ENCODE measurements around the gene SPOP.

The SPOP gene

GRCh38 chr17:49635121-49635520, 42.8 kb downstream of the SPOP start:
- in situ Hi-C loops (cut with HindIII; ENCODE audit: low pct_unique_long_range_greater_than_20kb, low sequenced_read_pairs) = no loop called here
- no peak for TF ChIP-seq JUND (IDR thresholded peaks at IDR 0.05; ENCODE audit: low read depth)
- no peak for DNase-seq (ENCODE audit: low read depth in 1 of 2, low spot score in 1 of 2)

GRCh38 chr17:49634485-49634860, 43.4 kb downstream of the SPOP start:
- no peak for DNase-seq (ENCODE audit: low read depth in 1 of 2, low spot score in 1 of 2)
- in situ Hi-C loops (cut with HindIII; ENCODE audit: low pct_unique_long_range_greater_than_20kb, low sequenced_read_pairs) = no loop called here
- TF ChIP-seq JUND (IDR thresholded peaks at IDR 0.05; ENCODE audit: low read depth) = no peak

- in situ Hi-C loops (cut with HindIII; ENCODE audit: low pct_unique_long_range_greater_than_20kb, low sequenced_read_pairs) = no loop called here
- DNase-seq (ENCODE audit: low read depth in 1 of 2, low spot score in 1 of 2) = no peak
- TF ChIP-seq JUND (IDR thresholded peaks at IDR 0.05; ENCODE audit: low read depth) = no peak
These were observed 44.0 kb downstream of the SPOP start for GRCh38 chr17:49633762-49634484.

- no peak for TF ChIP-seq JUND (IDR thresholded peaks at IDR 0.05; ENCODE audit: low read depth)
- in situ Hi-C loops (cut with HindIII; ENCODE audit: low pct_unique_long_range_greater_than_20kb, low sequenced_read_pairs) = no loop called here
- no peak for DNase-seq (ENCODE audit: low read depth in 1 of 2, low spot score in 1 of 2)
These were observed 44.6 kb downstream of the SPOP start for GRCh38 chr17:49633250-49633649.

GRCh38 chr17:49632201-49632600, 45.7 kb downstream of the SPOP start:
- no peak for TF ChIP-seq JUND (IDR thresholded peaks at IDR 0.05; ENCODE audit: low read depth)
- in situ Hi-C loops (cut with HindIII; ENCODE audit: low pct_unique_long_range_greater_than_20kb, low sequenced_read_pairs) = no loop called here
- DNase-seq (ENCODE audit: low read depth in 1 of 2, low spot score in 1 of 2) = no peak

- in situ Hi-C loops (cut with HindIII; ENCODE audit: low pct_unique_long_range_greater_than_20kb, low sequenced_read_pairs) = no loop called here
- no peak for DNase-seq (ENCODE audit: low read depth in 1 of 2, low spot score in 1 of 2)
- no peak for TF ChIP-seq JUND (IDR thresholded peaks at IDR 0.05; ENCODE audit: low read depth)
These were observed 46.4 kb downstream of the SPOP start for GRCh38 chr17:49631496-49631895.

GRCh38 chr17:49630113-49630900, 47.6 kb downstream of the SPOP start:
- peak in 1 of 2 experiments; percentile 72 for DNase-seq (ENCODE audit: low read depth in 1 of 2, low spot score in 1 of 2)
- in situ Hi-C loops (cut with HindIII; ENCODE audit: low pct_unique_long_range_greater_than_20kb, low sequenced_read_pairs) = no loop called here
- no peak for TF ChIP-seq JUND (IDR thresholded peaks at IDR 0.05; ENCODE audit: low read depth)

GRCh38 chr17:49629447-49629846, 48.5 kb downstream of the SPOP start:
- DNase-seq (ENCODE audit: low read depth in 1 of 2, low spot score in 1 of 2) = no peak
- in situ Hi-C loops (cut with HindIII; ENCODE audit: low pct_unique_long_range_greater_than_20kb, low sequenced_read_pairs) = no loop called here
- no peak for TF ChIP-seq JUND (IDR thresholded peaks at IDR 0.05; ENCODE audit: low read depth)

GRCh38 chr17:49624896-49625295, 53.0 kb downstream of the SPOP start:
- TF ChIP-seq JUND (IDR thresholded peaks at IDR 0.05; ENCODE audit: low read depth) = no peak
- DNase-seq (ENCODE audit: low read depth in 1 of 2, low spot score in 1 of 2) = no peak
- in situ Hi-C loops (cut with HindIII; ENCODE audit: low pct_unique_long_range_greater_than_20kb, low sequenced_read_pairs) = no loop called here

GRCh38 chr17:49621946-49622529, 55.9 kb downstream of the SPOP start:
- in situ Hi-C loops (cut with HindIII; ENCODE audit: low pct_unique_long_range_greater_than_20kb, low sequenced_read_pairs) = no loop called here
- no peak for DNase-seq (ENCODE audit: low read depth in 1 of 2, low spot score in 1 of 2)
- TF ChIP-seq JUND (IDR thresholded peaks at IDR 0.05; ENCODE audit: low read depth) = no peak

- DNase-seq (ENCODE audit: low read depth in 1 of 2, low spot score in 1 of 2) = no peak
- no peak for TF ChIP-seq JUND (IDR thresholded peaks at IDR 0.05; ENCODE audit: low read depth)
- in situ Hi-C loops (cut with HindIII; ENCODE audit: low pct_unique_long_range_greater_than_20kb, low sequenced_read_pairs) = no loop called here
These were observed 56.5 kb downstream of the SPOP start for GRCh38 chr17:49621420-49621819.

- DNase-seq (ENCODE audit: low read depth in 1 of 2, low spot score in 1 of 2) = peak in 1 of 2 experiments; percentile 41
- in situ Hi-C loops (cut with HindIII; ENCODE audit: low pct_unique_long_range_greater_than_20kb, low sequenced_read_pairs) = no loop called here
- no peak for TF ChIP-seq JUND (IDR thresholded peaks at IDR 0.05; ENCODE audit: low read depth)
These were observed 59.8 kb downstream of the SPOP start for GRCh38 chr17:49618028-49618611.

Data from T47D (cell line).